K562 (cell line): ENCODE results near the gene CTDSP1. TPM values are rescaled to one million over a fixed set of nuclear protein-coding genes. Genes with fewer than 3 reads are reported as not detected.

Source experiments
- ELF4 ChIP-seq: fragments of 450-650 bp; formaldehyde crosslinking; IDR thresholded peaks from 2 replicates; pipeline ENCODE4 v1.4.0; 2022; ENCODE audit warnings: missing genetic modification characterization
- POLR2B ChIP-seq: fragments of 450-650 bp; IDR thresholded peaks from 2 replicates; pipeline ENCODE4 v1.6.1; 2018; ENCODE audit warnings: low read depth; ENCODE audit not compliant: partially characterized antibody
- RBM17 ChIP-seq: fragments of 200-400 bp; formaldehyde crosslinking; IDR thresholded peaks from 2 replicates; pipeline ENCODE4 v1.6.1; 2017; ENCODE audit warnings: low read depth, mild to moderate bottlenecking, low read length, borderline replicate concordance
- RFX5 ChIP-seq: IDR thresholded peaks from 2 replicates; pipeline ENCODE4 v1.6.1; 2011; ENCODE audit warnings: low read depth, mild to moderate bottlenecking, improper control_type of control experiment, low read length
- RHOXF2B ChIP-seq: fragments of 250-450 bp; sonication (Bioruptor Pico); conservative IDR thresholded peaks from 2 replicates; pipeline ENCODE4 v1.5.1; 2021
- SMAD4 ChIP-seq: fragments of 250-450 bp; sonication (Bioruptor Pico); conservative IDR thresholded peaks from 2 replicates; pipeline ENCODE4 v1.8.0; 2021; ENCODE audit warnings: inconsistent platforms, mild to moderate bottlenecking, moderate library complexity
- U2AF2 ChIP-seq: fragments of 200-400 bp; formaldehyde crosslinking; optimal IDR thresholded peaks from 2 replicates; pipeline ENCODE3; 2017; ENCODE audit warnings: low read depth, mild to moderate bottlenecking, low read length
- ZBTB1 ChIP-seq: sonication (generic); formaldehyde crosslinking; IDR thresholded peaks from 2 replicates; pipeline ENCODE4 v1.8.1; 2023; ENCODE audit warnings: missing genetic modification reagents, low read depth, mild to moderate bottlenecking, borderline replicate concordance
- ZNF253 ChIP-seq: fragments of 250-450 bp; sonication (Bioruptor Pico); conservative IDR thresholded peaks from 2 replicates; pipeline ENCODE4 v1.6.1; 2021; ENCODE audit warnings: mild to moderate bottlenecking
- ZNF41 ChIP-seq: fragments of 250-450 bp; sonication (Bioruptor Pico); conservative IDR thresholded peaks from 2 replicates; pipeline ENCODE4 v1.4.0; 2020; ENCODE audit warnings: mild to moderate bottlenecking
- polyA plus RNA-seq, 8 experiments: library from polyadenylated mRNA; depleted of rRNA in 4 of 8; stranded (reverse) in 5 of 8; unstranded in 3 of 8; fragments of >200 nt; fragmentation: Nextera tagmentation in 2 of 8; fragmentation: Illumina TruSeq in 1 of 8; extraction: Ambion mirVana in 2 of 8; extraction: Trizol in 1 of 8; gene quantifications; 2 replicates each; pipeline versions ENCODE4 v1.2.1 to v1.2.3, GENCODE V29; 2011 to 2014; ENCODE audit warnings: inconsistent platforms in 1 of 8, missing spikeins in 1 of 8
- total RNA-seq, 7 experiments: library from RNA; depleted of rRNA in 6 of 7; stranded (reverse); fragments of >200 nt in 6 of 7; fragmentation: Illumina TruSeq in 2 of 7; extraction: Trizol in 2 of 7; gene quantifications; 2 replicates each; pipeline versions ENCODE4 v1.2.1 to v1.2.3, GENCODE V29; 2011 to 2021; ENCODE audit warnings: low replicate concordance in 1 of 7
- TF ChIP-seq, protein P1 (sequence below): fragments of 250-450 bp; sonication (Bioruptor Pico); IDR thresholded peaks from 2 replicates; pipeline ENCODE4 v1.4.0; 2020; ENCODE audit warnings: mild to moderate bottlenecking, moderate library complexity
- TF ChIP-seq, protein P2 (sequence below): fragments of 450-650 bp; IDR thresholded peaks from 2 replicates; pipeline ENCODE4 v1.6.1; 2017; ENCODE audit warnings: mild to moderate bottlenecking, moderate library complexity
- TF ChIP-seq, protein P3 (sequence below): sonication (generic); formaldehyde crosslinking; IDR thresholded peaks from 2 replicates; pipeline ENCODE4 v1.8.0; 2022; ENCODE audit warnings: mild to moderate bottlenecking, missing genetic modification reagents, borderline replicate concordance
- TF ChIP-seq, protein P4 (sequence below): fragments of 250-450 bp; sonication (Bioruptor Pico); IDR thresholded peaks from 2 replicates; pipeline ENCODE4 v1.8.0; 2022; ENCODE audit warnings: moderate library complexity, mild to moderate bottlenecking, inconsistent platforms
- TF ChIP-seq, protein P5 (sequence below): fragments of 450-650 bp; formaldehyde crosslinking; IDR thresholded peaks from 2 replicates; pipeline ENCODE4 v1.4.0; 2020; ENCODE audit warnings: mild to moderate bottlenecking, moderate library complexity
- TF ChIP-seq, protein P6 (sequence below): sonication (generic); formaldehyde crosslinking; IDR thresholded peaks from 2 replicates; pipeline ENCODE4 v1.8.0; 2022; ENCODE audit warnings: missing genetic modification reagents, mild to moderate bottlenecking, borderline replicate concordance
- TF ChIP-seq, protein P7 (sequence below), 3 experiments: IDR thresholded peaks in 2 of 3; conservative IDR thresholded peaks in 1 of 3; 2 replicates each; pipeline ENCODE4 v1.5.1; 2011 to 2012; ENCODE audit warnings: low read length in 3 of 3, mild to moderate bottlenecking in 3 of 3, control low read depth in 2 of 3, improper control_type of control experiment in 1 of 3, inconsistent platforms in 1 of 3, low read depth in 1 of 3, mixed read lengths in 1 of 3, moderate library complexity in 1 of 3; ENCODE audit not compliant: insufficient read depth in 2 of 3

CTDSP1 gene
- total and polyA plus RNA-seq, 9 of the 15 experiments (the other 6 are each of a cell fraction or from before 2014, with no cell fraction given): 2.4 to 74.8 (median 45.8) TPM

DNA sequence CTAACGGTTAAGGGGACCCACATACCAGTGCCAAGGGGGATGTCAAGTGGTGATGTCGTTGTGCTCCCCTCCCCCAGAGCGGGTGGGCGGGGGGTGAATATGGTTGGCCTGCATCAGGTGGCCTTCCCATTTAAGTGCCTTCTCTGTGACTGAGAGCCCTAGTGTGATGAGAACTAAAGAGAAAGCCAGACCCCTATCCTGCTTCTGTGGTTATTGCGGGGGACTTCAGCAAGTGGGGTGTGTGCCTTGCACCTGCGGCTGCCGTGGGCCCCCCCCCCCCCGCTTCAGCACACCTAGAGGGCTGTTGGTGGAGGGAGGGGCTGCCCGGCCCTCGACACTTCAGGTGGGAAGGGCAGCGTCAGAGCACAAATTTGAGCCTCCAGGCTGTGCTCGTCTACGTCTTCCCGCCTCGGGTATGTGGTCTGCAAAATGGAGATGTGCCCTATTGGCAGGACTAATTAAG, 6.1 kb downstream of the CTDSP1 start (continued):
- TF ChIP-seq, protein P1, sequence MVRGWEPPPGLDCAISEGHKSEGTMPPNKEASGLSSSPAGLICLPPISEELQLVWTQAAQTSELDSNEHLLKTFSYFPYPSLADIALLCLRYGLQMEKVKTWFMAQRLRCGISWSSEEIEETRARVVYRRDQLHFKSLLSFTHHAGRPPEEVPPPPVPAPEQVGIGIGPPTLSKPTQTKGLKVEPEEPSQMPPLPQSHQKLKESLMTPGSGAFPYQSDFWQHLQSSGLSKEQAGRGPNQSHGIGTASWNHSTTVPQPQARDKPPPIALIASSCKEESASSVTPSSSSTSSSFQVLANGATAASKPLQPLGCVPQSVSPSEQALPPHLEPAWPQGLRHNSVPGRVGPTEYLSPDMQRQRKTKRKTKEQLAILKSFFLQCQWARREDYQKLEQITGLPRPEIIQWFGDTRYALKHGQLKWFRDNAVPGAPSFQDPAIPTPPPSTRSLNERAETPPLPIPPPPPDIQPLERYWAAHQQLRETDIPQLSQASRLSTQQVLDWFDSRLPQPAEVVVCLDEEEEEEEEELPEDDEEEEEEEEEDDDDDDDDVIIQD (CRISPR knock-in tag): no peak
- TF ChIP-seq, protein P2, sequence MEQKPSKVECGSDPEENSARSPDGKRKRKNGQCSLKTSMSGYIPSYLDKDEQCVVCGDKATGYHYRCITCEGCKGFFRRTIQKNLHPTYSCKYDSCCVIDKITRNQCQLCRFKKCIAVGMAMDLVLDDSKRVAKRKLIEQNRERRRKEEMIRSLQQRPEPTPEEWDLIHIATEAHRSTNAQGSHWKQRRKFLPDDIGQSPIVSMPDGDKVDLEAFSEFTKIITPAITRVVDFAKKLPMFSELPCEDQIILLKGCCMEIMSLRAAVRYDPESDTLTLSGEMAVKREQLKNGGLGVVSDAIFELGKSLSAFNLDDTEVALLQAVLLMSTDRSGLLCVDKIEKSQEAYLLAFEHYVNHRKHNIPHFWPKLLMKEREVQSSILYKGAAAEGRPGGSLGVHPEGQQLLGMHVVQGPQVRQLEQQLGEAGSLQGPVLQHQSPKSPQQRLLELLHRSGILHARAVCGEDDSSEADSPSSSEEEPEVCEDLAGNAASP: no peak
- TF ChIP-seq, protein P3, sequence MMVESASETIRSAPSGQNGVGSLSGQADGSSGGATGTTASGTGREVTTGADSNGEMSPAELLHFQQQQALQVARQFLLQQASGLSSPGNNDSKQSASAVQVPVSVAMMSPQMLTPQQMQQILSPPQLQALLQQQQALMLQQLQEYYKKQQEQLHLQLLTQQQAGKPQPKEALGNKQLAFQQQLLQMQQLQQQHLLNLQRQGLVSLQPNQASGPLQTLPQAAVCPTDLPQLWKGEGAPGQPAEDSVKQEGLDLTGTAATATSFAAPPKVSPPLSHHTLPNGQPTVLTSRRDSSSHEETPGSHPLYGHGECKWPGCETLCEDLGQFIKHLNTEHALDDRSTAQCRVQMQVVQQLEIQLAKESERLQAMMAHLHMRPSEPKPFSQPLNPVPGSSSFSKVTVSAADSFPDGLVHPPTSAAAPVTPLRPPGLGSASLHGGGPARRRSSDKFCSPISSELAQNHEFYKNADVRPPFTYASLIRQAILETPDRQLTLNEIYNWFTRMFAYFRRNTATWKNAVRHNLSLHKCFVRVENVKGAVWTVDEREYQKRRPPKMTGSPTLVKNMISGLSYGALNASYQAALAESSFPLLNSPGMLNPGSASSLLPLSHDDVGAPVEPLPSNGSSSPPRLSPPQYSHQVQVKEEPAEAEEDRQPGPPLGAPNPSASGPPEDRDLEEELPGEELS (CRISPR knock-in tag): no peak
- TF ChIP-seq ZNF41 (CRISPR knock-in tag) (0 out of 2 replicates have a peak, but pooled peaks have one; percentile 3), RFX5 (no peak), RHOXF2B (CRISPR knock-in tag) (no peak), U2AF2 (no peak), ZNF253 (CRISPR knock-in tag) (no peak), ELF4 (CRISPR knock-in tag) (0 out of 2 replicates have a peak, but pooled peaks have one; percentile 42), ZBTB1 (CRISPR knock-in tag) (no peak), RBM17 (no peak), SMAD4 (no peak), POLR2B (peak; percentile 63)
- TF ChIP-seq, protein P4, sequence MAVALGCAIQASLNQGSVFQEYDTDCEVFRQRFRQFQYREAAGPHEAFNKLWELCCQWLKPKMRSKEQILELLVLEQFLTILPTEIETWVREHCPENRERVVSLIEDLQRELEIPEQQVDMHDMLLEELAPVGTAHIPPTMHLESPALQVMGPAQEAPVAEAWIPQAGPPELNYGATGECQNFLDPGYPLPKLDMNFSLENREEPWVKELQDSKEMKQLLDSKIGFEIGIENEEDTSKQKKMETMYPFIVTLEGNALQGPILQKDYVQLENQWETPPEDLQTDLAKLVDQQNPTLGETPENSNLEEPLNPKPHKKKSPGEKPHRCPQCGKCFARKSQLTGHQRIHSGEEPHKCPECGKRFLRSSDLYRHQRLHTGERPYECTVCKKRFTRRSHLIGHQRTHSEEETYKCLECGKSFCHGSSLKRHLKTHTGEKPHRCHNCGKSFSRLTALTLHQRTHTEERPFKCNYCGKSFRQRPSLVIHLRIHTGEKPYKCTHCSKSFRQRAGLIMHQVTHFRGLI (CRISPR knock-in tag): no peak
- TF ChIP-seq, protein P5, sequence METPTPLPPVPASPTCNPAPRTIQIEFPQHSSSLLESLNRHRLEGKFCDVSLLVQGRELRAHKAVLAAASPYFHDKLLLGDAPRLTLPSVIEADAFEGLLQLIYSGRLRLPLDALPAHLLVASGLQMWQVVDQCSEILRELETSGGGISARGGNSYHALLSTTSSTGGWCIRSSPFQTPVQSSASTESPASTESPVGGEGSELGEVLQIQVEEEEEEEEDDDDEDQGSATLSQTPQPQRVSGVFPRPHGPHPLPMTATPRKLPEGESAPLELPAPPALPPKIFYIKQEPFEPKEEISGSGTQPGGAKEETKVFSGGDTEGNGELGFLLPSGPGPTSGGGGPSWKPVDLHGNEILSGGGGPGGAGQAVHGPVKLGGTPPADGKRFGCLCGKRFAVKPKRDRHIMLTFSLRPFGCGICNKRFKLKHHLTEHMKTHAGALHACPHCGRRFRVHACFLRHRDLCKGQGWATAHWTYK: no peak
- TF ChIP-seq, protein P6, sequence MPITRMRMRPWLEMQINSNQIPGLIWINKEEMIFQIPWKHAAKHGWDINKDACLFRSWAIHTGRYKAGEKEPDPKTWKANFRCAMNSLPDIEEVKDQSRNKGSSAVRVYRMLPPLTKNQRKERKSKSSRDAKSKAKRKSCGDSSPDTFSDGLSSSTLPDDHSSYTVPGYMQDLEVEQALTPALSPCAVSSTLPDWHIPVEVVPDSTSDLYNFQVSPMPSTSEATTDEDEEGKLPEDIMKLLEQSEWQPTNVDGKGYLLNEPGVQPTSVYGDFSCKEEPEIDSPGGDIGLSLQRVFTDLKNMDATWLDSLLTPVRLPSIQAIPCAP (CRISPR knock-in tag): no peak
- TF ChIP-seq, protein P7, sequence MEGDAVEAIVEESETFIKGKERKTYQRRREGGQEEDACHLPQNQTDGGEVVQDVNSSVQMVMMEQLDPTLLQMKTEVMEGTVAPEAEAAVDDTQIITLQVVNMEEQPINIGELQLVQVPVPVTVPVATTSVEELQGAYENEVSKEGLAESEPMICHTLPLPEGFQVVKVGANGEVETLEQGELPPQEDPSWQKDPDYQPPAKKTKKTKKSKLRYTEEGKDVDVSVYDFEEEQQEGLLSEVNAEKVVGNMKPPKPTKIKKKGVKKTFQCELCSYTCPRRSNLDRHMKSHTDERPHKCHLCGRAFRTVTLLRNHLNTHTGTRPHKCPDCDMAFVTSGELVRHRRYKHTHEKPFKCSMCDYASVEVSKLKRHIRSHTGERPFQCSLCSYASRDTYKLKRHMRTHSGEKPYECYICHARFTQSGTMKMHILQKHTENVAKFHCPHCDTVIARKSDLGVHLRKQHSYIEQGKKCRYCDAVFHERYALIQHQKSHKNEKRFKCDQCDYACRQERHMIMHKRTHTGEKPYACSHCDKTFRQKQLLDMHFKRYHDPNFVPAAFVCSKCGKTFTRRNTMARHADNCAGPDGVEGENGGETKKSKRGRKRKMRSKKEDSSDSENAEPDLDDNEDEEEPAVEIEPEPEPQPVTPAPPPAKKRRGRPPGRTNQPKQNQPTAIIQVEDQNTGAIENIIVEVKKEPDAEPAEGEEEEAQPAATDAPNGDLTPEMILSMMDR (IDR thresholded peaks at IDR 0.05 in 2 of 3, conservative IDR thresholded peaks at IDR 0.05 in 1 of 3; ENCODE audit: insufficient read depth in 2 of 3, low read depth in 1 of 3, low read length in 3 of 3): no peak
